Mononuclear cell (primary cell): Measurements from ENCODE around the gene GSTM2. TPM values are rescaled to one million over a fixed set of nuclear protein-coding genes. Genes with fewer than 3 reads are reported as not detected.
A peak's percentile ranks its signal among the peaks of the same experiment; 100 is the strongest.
"Not testable (repeated sequence)": the region's sequence is repeated elsewhere in the genome, so short reads cannot be mapped to it uniquely, and the experiment has no call there.

Experiments
- H3K27me3 ChIP-seq: 2 replicates; pipeline ENCODE4 v1.6.0; 2011; ENCODE audit warnings: low read length, control low read depth; ENCODE audit not compliant: insufficient read depth
- H3K4me1 ChIP-seq: 2 replicates; pipeline ENCODE4 v1.5.1; 2011; ENCODE audit warnings: mild to moderate bottlenecking, low read length, control low read depth; ENCODE audit not compliant: insufficient read depth
- H3K4me3 ChIP-seq: 2 replicates; pipeline ENCODE4 v1.5.1; 2011; ENCODE audit warnings: mild to moderate bottlenecking, low read length, moderate library complexity
- H3K9me3 ChIP-seq: 2 replicates; pipeline ENCODE4 v1.5.1; 2011; ENCODE audit warnings: low read depth, mild to moderate bottlenecking, control low read depth, low read length
- total RNA-seq: library from RNA; depleted of rRNA; stranded (reverse); fragments of >200 nt; gene quantifications from one replicate; pipeline ENCODE4 v1.2.3, GENCODE V29; 2012

Gene GSTM2
- total RNA-seq, 1 donor, result 16.1 TPM

DNA sequence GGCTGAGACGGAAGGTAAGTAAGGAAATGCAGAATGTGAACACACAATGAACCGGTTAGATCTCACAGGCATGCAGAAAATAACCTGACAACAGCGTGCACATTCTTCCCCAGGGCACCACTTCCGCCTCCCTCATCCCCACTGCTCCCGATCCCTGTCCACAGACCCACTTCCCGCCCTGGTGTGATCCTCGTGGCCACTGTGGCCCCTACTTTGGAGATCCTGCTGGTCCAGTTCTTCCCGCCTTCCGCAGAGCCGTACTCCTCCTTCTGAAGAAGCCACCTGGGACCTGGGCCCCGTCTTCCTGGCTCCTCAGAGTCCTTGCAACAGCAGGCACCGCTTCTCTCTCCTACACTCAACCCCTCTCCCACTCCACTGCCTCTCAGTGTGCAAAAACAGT lies 13.3 kb upstream of the GSTM2 start:
- Histone ChIP-seq H3K9me3 (no peaks in the 10 kb centered on the region), H3K27me3 (peaks cover 2% of the 10 kb centered on the region), H3K4me3 (no peak overlapping the region), H3K4me1 (peaks cover 20% of the 10 kb centered on the region)

DNA sequence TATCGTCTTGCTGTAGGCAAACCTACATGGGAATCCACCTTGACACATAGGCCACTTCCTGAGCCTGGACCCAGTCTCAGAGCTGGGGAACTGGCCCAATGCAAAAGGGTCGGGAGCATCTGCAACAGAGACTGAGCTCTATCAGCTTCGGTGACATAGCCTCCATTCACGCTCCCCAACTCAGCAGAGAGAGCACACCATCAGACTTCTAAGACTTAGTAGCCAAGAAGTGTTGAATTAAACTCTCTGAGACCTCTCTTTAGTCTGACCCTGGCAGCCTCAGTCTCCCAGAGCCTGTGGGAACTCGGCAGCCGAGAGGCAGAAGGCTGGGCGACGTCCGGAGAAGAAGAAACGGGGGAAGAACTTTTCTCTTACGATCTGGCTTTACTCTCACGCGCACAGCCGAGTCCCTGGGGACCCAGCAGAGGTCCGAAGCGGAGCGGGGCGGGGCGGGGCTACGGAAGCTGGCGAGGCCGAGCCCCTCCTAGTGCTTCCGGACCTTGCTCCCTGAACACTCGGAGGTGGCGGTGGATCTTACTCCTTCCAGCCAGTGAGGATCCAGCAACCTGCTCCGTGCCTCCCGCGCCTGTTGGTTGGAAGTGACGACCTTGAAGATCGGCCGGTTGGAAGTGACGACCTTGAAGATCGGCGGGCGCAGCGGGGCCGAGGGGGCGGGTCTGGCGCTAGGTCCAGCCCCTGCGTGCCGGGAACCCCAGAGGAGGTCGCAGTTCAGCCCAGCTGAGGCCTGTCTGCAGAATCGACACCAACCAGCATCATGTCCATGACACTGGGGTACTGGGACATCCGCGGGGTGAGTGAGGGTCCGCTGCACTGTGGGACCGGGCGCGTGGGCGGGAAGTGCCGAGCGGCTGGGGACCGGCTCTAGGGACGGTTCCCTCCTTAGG lies 12.0 kb upstream of the GSTM2 start, which contains the start of gene GSTM4:
Gene GSTM4, plus strand, starts transcription at position 485 of the 905 bp plus-strand sequence. Its CDS starts 291 bp downstream, at position 776.
- H3K4me3 ChIP-seq, result peak within 1 kb of the TSS; percentile 75
- peaks cover 20% of the 10 kb centered on the region for H3K4me1 ChIP-seq
- H3K27me3 ChIP-seq, result peaks cover 2% of the 10 kb centered on the region
- H3K9me3 ChIP-seq, result no peaks in the 10 kb centered on the region

DNA sequence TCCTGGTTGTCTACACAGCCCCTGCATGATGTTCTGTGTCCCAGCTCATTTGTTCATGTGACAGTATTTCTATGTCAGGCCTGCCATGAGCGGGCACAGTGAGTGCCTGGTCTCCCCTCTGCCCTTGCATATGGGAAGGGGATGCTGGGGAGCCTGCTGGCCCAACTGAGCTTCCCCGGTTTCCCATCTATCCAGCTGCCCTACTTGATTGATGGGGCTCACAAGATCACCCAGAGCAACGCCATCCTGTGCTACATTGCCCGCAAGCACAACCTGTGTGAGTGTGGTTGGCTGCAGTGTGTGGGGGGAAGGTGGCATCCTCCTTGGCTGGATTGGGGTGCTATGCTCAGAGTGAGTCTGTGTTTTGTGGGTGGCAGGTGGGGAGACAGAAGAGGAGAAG lies 10.5 kb upstream of the GSTM2 start:
- H3K9me3 ChIP-seq, result no peaks in the 10 kb centered on the region
- peaks cover 20% of the 10 kb centered on the region for H3K4me1 ChIP-seq
- H3K4me3 ChIP-seq, result no peak overlapping the region
- peaks cover 2% of the 10 kb centered on the region for H3K27me3 ChIP-seq

DNA sequence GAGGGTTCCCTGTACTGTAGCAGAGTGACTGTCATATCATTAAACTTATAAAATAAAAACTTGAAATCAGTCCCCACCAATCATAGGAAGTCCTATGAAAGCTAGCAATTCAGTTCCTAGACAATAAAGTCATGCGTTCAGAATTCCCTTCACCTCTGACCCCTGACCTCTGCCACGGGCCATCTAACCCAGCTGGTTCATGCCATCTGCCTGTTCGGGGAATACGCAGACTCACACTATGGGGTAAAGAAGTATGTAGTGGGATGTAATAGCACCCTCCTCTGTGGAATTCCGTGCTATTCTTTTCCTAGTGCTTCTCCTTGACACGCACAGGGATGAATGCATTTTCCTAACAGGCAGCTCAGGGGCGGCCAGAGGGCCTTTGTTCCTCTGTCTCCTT lies 9.9 kb upstream of the GSTM2 start:
- peaks cover 2% of the 10 kb centered on the region for H3K27me3 ChIP-seq
- H3K4me3 ChIP-seq, result no peak overlapping the region
- H3K4me1 ChIP-seq, result peaks cover 20% of the 10 kb centered on the region
- no peaks in the 10 kb centered on the region for H3K9me3 ChIP-seq

DNA sequence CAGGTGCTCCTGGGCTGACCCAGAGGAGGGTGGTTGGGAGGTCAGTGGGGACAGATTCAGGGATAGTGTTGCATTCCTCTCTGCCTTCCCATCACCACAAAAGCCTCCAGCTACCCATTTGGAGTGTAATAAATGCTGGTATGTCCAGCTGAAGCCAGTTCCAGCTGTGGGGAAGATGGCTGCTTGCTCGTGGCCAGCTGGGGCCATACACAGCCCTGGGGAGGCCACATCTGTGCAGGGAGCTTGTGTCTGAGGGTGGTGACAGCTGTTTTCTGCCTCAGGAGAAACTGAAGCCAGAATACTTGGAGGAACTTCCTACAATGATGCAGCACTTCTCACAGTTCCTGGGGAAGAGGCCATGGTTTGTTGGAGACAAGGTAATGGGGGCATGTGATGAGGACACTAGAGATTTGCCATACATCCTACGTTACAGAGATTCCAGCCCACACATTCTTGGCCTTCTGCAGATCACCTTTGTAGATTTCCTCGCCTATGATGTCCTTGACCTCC lies 9.3 kb upstream of the GSTM2 start:
- Histone ChIP-seq H3K4me3 (no peak overlapping the region), H3K9me3 (no peaks in the 10 kb centered on the region), H3K4me1 (peaks cover 20% of the 10 kb centered on the region), H3K27me3 (peaks cover 2% of the 10 kb centered on the region)

DNA sequence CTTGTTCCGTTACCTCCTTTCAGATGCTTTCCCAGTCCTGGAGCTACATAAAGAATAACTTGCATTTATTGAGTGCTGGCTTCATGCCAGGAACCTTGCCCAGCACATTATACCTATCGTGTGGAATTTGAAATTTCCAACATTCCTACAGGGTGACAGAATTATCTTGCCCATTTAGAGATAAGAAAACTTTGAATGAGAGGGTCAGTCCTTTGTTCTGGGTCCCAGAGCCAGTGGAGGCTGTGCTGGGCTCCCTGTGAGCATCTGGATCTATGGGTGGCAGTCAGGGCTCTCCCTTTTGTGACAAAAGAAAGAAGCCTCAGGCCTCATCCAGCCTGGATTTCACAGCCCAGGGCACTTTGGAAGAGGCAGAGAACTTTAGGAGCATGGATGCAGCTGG lies 8.7 kb upstream of the GSTM2 start:
- Histone ChIP-seq H3K9me3 (no peaks in the 10 kb centered on the region), H3K4me3 (no peak overlapping the region), H3K4me1 (peaks cover 20% of the 10 kb centered on the region), H3K27me3 (peaks cover 2% of the 10 kb centered on the region)

DNA sequence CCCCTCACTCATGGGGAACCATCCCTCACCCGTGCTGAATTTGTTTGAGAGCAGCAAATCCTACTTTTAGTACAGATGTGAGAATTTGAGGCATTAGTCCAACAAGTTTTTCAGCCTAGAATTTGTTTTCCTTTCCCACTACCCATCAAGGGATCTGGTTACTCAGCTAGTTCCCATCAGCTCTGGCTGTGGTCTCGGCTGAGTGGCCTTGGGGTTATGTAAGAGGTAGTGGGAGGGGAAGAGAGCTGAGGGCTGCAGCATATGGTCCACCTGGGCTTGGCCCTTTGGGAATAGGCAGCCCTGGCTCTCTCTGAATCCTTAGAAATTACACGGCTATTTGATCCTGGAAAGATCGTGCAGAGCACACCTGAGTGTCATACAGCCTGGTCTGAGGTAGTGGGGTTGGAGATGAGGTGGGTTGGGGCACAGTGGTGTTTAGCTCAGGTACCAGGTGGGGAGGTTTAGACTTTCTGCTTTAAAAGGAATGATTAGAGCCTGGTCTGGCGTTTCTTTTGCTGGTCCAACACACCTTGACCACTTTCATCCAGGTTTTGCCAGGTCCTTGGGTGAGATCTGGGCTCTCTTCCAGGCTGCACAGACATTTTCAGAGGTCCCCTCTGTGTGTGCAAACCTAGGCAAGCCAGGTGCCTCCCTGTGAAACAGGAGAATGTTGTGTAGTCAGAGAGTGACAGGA lies 7.7 kb upstream of the GSTM2 start:
- Histone ChIP-seq H3K4me1 (peaks cover 20% of the 10 kb centered on the region), H3K27me3 (no peaks in the 10 kb centered on the region), H3K9me3 (no peaks in the 10 kb centered on the region), H3K4me3 (no peak overlapping the region)

DNA sequence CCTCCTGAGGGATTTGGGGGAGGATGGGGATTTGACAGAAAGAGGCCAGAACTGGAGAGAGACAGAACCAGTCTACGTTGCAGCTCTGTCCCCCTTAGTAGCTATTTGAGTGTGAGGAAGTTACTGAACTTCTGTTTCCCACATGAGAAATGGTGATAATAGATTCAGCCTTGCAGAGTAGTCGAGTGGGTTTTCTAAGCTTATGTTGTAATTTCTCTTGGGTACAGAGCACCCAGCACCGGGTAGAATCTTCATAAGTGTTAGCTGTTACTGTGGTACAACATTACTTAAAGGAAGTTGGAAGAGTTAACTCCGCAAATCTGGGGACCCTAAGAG lies 7.2 kb upstream of the GSTM2 start:
- peaks cover 14% of the 10 kb centered on the region for H3K4me1 ChIP-seq
- not testable (repeated sequence) for H3K4me3 ChIP-seq, H3K9me3 ChIP-seq, H3K27me3 ChIP-seq

DNA sequence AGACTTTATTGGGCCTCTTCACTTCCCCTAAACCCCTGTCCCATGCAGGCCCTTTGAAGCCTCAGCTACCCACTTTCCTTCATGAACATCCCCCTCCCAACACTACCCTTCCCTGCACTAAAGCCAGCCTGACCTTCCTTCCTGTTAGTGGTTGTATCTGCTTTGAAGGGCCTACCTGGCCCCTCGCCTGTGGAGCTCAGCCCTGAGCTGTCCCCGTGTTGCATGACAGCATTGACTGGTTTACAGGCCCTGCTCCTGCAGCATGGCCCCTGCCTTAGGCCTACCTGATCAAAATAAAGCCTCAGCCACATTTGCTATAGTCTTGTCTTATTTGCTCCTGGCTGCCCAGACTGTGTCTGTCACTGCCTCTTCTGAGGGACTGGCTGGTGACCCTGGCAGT lies 6.5 kb upstream of the GSTM2 start:
- H3K27me3 ChIP-seq, result no peaks in the 10 kb centered on the region
- no peaks in the 10 kb centered on the region for H3K9me3 ChIP-seq
- peaks cover 11% of the 10 kb centered on the region for H3K4me1 ChIP-seq
- H3K4me3 ChIP-seq, result no peak overlapping the region

DNA sequence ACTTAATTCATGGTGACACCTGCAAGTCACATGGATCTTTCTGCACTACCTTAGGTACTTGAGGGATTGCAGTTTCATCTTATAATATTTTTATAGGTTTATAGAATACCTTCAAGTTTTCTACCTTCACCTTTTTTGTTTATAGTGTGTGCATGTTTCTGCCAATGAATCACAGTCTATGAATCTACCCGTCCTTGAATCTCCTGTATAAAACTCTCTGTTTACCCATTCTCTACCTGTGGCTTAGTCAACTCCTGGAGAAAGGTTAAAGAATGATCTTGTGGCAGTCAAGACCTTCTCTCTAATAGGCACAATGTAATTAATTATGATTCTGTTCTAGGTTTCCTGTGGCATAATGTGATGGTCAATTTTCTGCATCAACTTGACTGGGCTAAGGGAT lies 3.2 kb upstream of the GSTM2 start:
- no peaks in the 10 kb centered on the region for H3K27me3 ChIP-seq
- peaks cover 12% of the 10 kb centered on the region for H3K4me1 ChIP-seq
- H3K4me3 ChIP-seq, result no peak overlapping the region
- H3K9me3 ChIP-seq, result no peaks in the 10 kb centered on the region

DNA sequence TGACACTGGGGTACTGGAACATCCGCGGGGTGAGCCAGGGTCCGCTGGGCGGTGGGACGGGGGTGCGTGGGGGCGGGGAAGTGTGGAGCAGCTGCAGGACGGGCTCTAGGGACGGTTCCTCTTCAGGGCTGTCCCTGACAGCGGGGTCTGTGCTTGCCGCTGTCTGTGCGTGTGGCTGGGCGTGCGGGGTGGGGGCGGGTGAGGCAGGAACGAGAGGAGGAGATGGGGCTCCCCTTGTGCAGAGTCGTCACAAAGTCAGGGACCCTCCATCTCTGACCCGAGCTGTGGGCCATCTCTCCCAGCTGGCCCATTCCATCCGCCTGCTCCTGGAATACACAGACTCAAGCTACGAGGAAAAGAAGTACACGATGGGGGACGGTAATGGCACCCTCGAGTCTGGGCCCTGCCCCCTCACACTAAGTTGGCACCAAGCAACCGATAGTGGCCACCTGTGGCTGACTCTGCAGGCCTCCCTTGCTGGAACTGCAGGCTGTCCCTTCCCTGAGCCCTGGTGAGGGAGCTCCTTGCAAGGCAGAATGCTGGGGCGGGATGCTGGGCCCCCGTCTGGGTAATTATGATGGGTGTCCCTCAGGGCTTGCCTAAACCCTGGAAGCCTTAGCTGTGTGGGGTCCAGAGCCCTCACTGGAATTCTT lies 392 bp downstream of the GSTM2 start:
- Histone ChIP-seq H3K4me3 (no peak overlapping the region), H3K4me1 (peaks cover 12% of the 10 kb centered on the region), H3K27me3 (no peaks in the 10 kb centered on the region), H3K9me3 (no peaks in the 10 kb centered on the region)

DNA sequence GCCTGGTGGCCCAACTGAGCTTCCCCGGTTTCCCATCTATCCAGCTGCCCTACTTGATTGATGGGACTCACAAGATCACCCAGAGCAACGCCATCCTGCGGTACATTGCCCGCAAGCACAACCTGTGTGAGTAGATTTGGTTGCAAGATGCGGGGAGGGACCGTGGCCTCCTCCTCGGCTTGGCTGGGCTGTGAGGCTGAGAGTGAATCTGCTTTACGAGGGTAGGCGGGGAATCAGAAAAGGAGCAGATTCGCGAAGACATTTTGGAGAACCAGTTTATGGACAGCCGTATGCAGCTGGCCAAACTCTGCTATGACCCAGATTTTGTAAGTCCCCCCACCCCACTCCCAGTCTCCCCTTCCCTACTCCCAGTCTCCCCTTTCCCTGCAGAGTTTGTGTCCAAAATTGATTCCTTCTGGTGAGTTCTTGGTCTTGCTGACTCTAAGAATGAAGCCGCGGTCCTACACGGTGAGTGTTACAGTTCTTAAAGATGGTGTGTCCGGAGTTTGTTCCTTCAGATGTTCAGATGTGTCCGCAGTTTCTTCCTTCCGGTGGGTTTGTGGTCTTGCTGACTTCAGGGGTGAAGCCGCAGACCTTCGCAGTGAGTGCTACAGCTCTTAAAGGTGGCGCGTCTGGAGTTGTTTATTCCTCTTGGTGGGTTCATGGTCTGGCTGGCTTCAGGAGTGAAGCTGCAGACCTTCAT lies 1.5 kb downstream of the GSTM2 start:
- H3K4me3 ChIP-seq, result no peak overlapping the region
- no peaks in the 10 kb centered on the region for H3K27me3 ChIP-seq
- H3K9me3 ChIP-seq, result no peaks in the 10 kb centered on the region
- peaks cover 12% of the 10 kb centered on the region for H3K4me1 ChIP-seq

DNA sequence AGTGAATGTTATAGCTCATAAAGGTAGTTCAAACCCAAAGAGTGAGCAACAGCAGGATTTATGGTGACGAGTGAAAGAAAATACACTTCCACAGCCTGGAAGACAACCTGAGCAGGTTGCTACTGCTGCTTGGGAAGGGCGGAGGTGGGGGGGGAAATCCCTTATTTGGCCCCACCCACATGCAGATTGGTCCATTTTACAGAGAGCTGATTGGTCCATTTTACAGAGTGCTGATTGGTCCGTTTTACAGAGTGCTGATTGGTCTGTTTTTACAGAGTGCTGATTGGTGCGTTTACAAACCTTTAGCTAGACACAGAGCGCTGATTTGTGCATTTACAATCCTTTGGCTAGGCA lies 2.1 kb downstream of the GSTM2 start:
- H3K4me1 ChIP-seq, result peaks cover 12% of the 10 kb centered on the region
- not testable (repeated sequence) for H3K27me3 ChIP-seq

DNA sequence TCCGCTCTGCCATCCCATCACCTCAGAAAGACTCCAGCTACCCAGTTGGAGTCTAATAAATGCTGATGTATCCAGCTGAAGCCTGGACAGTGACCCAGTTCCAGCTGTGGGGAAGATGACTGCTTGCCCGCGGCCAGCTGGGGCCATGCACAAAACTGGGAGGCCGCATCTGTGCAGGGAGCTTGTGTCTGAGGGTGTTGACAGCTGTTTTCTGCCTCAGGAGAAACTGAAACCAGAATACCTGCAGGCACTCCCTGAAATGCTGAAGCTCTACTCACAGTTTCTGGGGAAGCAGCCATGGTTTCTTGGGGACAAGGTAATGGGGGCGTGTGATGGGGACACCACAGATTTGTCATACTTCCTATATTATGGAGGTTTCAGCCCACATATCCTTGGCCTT lies 3.2 kb downstream of the GSTM2 start:
- H3K4me1 ChIP-seq, result peaks cover 12% of the 10 kb centered on the region
- no peaks in the 10 kb centered on the region for H3K9me3 ChIP-seq
- H3K4me3 ChIP-seq, result no peak overlapping the region
- H3K27me3 ChIP-seq, result no peaks in the 10 kb centered on the region

More for the DNA sequence above, 2.1 kb downstream of the GSTM2 start:
- not testable (repeated sequence) for H3K4me3 ChIP-seq, H3K9me3 ChIP-seq

DNA sequence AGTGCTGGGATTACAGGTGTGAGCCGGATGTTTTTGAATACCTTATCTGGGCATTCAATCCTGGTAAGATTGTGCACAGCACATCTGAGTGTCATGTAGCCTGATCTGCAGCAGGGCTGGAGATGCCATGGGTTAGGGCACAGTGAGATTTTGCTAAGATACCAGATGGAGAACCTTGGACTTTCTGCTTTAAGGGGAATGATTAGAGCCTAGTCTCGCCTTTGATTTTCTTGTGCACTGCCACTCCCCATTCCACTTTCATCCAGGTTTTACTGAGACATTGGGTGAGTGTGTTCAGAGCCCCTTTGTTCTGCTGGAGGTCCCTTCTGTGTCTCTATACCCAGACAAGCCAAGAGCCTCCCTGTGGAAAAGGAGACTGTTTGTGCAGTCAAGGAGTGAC lies 6.0 kb downstream of the GSTM2 start:
- not testable (repeated sequence) for H3K27me3 ChIP-seq, H3K4me3 ChIP-seq, H3K9me3 ChIP-seq, H3K4me1 ChIP-seq
